ENCODE data around the gene UQCC5. TPM values are rescaled to one million over a fixed set of nuclear protein-coding genes. Genes with fewer than 3 reads are reported as not detected.

UQCC5 gene
- polyA plus RNA-seq, 2 of the 4 experiments (the other 2 are of a cell fraction) = 11.7 to 63.3 TPM

GRCh38 chr3:52519445-52520140 lies 16.8 kb upstream of the UQCC5 start:
- Histone ChIP-seq H3K9me3 (no peaks in the 10 kb centered on the region), H3K4me2 (no peak overlapping the region), H3K27ac (no peak overlapping the region), H3K4me3 (no peak overlapping the region), H3K4me1 (no peaks in the 10 kb centered on the region)
- DNase-seq (ENCODE audit: low read depth in 1 of 2, low spot score in 1 of 2) (no peak), ATAC-seq (no peak), FAIRE-seq (no peak)
- ChIA-PET CTCF (interaction anchor here (0.7 to 1.0 kb wide), 2 partner anchors 10 to 48 kb away, joined by 3 read pairs; no protein-coding TSS in a partner anchor), POLR2A (no interaction called here)
- TF ChIP-seq REST (IDR thresholded peaks at IDR 0.05) = no peak
- TF ChIP-seq FOXS1 (CRISPR knock-in tag; IDR thresholded peaks at IDR 0.05) = no peak
- no peak for TF ChIP-seq FOSL2 (IDR thresholded peaks at IDR 0.05)
- TF ChIP-seq FOSL2 (CRISPR knock-in tag; IDR thresholded peaks at IDR 0.05) = no peak
- no peak for TF ChIP-seq RFX5 (IDR thresholded peaks at IDR 0.05)
- no peak for TF ChIP-seq CBX2 (IDR thresholded peaks at IDR 0.05; ENCODE audit: borderline replicate concordance, low read depth)
- no peak for TF ChIP-seq HOXA7 (CRISPR knock-in tag; IDR thresholded peaks at IDR 0.05)
- TF ChIP-seq ESRRA (IDR thresholded peaks at IDR 0.05; ENCODE audit: borderline replicate concordance, low read length) = no peak
- no peak for TF ChIP-seq NPAS2 (CRISPR knock-in tag; IDR thresholded peaks at IDR 0.05; ENCODE audit: borderline replicate concordance)
- no peak for TF ChIP-seq NFE2L2 (conservative IDR thresholded peaks at IDR 0.05; ENCODE audit: low read length)
- TF ChIP-seq HOXB5 (CRISPR knock-in tag; IDR thresholded peaks at IDR 0.05) = no peak
- TF ChIP-seq ZC3H11A (IDR thresholded peaks at IDR 0.05) = no peak
- no peak for TF ChIP-seq HOXB13 (CRISPR knock-in tag; IDR thresholded peaks at IDR 0.05; ENCODE audit: low read depth)
- no peak for TF ChIP-seq USF2 (IDR thresholded peaks at IDR 0.05)
- TF ChIP-seq JUN (IDR thresholded peaks at IDR 0.05) = no peak
- no peak for TF ChIP-seq FOSB (CRISPR knock-in tag; IDR thresholded peaks at IDR 0.05)
- no peak for TF ChIP-seq BCL3 (IDR thresholded peaks at IDR 0.05)
- WGBS (ENCODE audit: missing lambda C conversion rate) = 81% methylated on average over 16 of the region's 22 CpGs

GRCh38 chr3:52520141-52520667 lies 16.2 kb upstream of the UQCC5 start:
- Histone ChIP-seq H3K9me3 (no peaks in the 10 kb centered on the region), H3K4me3 (no peak overlapping the region), H3K4me1 (no peaks in the 10 kb centered on the region), H3K4me2 (no peak overlapping the region), H3K27ac (no peak overlapping the region)
- DNase-seq (ENCODE audit: low read depth in 1 of 2, low spot score in 1 of 2) = no peak
- CTCF ChIA-PET = interaction anchor here (0.7 to 1.0 kb wide), 2 partner anchors 9 to 48 kb away, joined by 3 read pairs; no protein-coding TSS in a partner anchor
- WGBS (ENCODE audit: missing lambda C conversion rate) = 86% methylated on average over 8 of the region's 14 CpGs
- POLR2A ChIA-PET = no interaction called here
- FAIRE-seq = no peak
- no peak for ATAC-seq
- TF ChIP-seq TP53 (CRISPR knock-in tag; IDR thresholded peaks at IDR 0.05) (no peak), RFX5 (IDR thresholded peaks at IDR 0.05) (no peak), HES2 (IDR thresholded peaks at IDR 0.05) (no peak), CHD2 (IDR thresholded peaks at IDR 0.05; ENCODE audit: low read length, partially characterized antibody) (no peak), MAFK (IDR thresholded peaks at IDR 0.05; ENCODE audit: partially characterized antibody) (no peak), ESRRA (IDR thresholded peaks at IDR 0.05; ENCODE audit: borderline replicate concordance, low read length) (no peak), NFE2L2 (conservative IDR thresholded peaks at IDR 0.05; ENCODE audit: low read length) (no peak), EHMT2 (IDR thresholded peaks at IDR 0.05; ENCODE audit: low read depth) (no peak), FOSL2 (IDR thresholded peaks at IDR 0.05) (no peak), FOSL2 (CRISPR knock-in tag; IDR thresholded peaks at IDR 0.05) (no peak), REST (IDR thresholded peaks at IDR 0.05) (no peak), CEBPB (IDR thresholded peaks at IDR 0.05) (no peak), CBX2 (IDR thresholded peaks at IDR 0.05; ENCODE audit: borderline replicate concordance, low read depth) (no peak), USF2 (IDR thresholded peaks at IDR 0.05) (no peak), NR3C1 (IDR thresholded peaks at IDR 0.05) (no peak), HOXB5 (CRISPR knock-in tag; IDR thresholded peaks at IDR 0.05) (no peak), KDM1A (IDR thresholded peaks at IDR 0.05; ENCODE audit: low read depth) (no peak)
